Endodermal cell (in vitro differentiated cells): Measurements from ENCODE around the gene DGKK. TPM values are rescaled to one million over a fixed set of nuclear protein-coding genes. Genes with fewer than 3 reads are reported as not detected.

Experiments used
- DNase-seq: peaks from one replicate; pipeline ENCODE4 v3.0.0-alpha.2; 2017
- H3K27ac ChIP-seq: 2 replicates; pipeline ENCODE4 v1.5.1; 2013; ENCODE audit warnings: mild to moderate bottlenecking, low read depth, low read length, moderate library complexity
- H3K27me3 ChIP-seq: 2 replicates; pipeline ENCODE4 v1.6.1; 2013; ENCODE audit warnings: mild to moderate bottlenecking, low read length, moderate library complexity; ENCODE audit not compliant: insufficient read depth, control insufficient read depth, poor library complexity, severe bottlenecking
- H3K36me3 ChIP-seq: 2 replicates; pipeline ENCODE4 v1.7.0; 2013; ENCODE audit warnings: mild to moderate bottlenecking, low read length, moderate library complexity; ENCODE audit not compliant: control insufficient read depth, insufficient read depth
- H3K4me1 ChIP-seq: one replicate; pipeline ENCODE4 v1.7.0; 2013; ENCODE audit warnings: low read length; ENCODE audit not compliant: control insufficient read depth, insufficient read depth
- H3K4me3 ChIP-seq: 2 replicates; pipeline ENCODE4 v1.5.1; 2013; ENCODE audit warnings: mild to moderate bottlenecking, low read length, moderate library complexity
- H3K9ac ChIP-seq: 2 replicates; pipeline ENCODE4 v1.6.1; 2013; ENCODE audit warnings: mild to moderate bottlenecking, low read length, moderate library complexity; ENCODE audit not compliant: poor library complexity, severe bottlenecking; ENCODE audit errors: extremely low read depth
- H3K9me3 ChIP-seq: 2 replicates; pipeline ENCODE4 v1.6.1; 2013; ENCODE audit warnings: mild to moderate bottlenecking, low read length, moderate library complexity; ENCODE audit not compliant: control insufficient read depth
- H3K27ac Mint-ChIP-seq: 2 replicates; pipeline ENCODE4 v1.8.0; 2020; ENCODE audit warnings: mixed read lengths
- H3K27me3 Mint-ChIP-seq: 2 replicates; pipeline ENCODE4 v1.8.0; 2021; ENCODE audit warnings: mild to moderate bottlenecking, mixed read lengths; ENCODE audit not compliant: insufficient read depth
- H3K36me3 Mint-ChIP-seq: 2 replicates; pipeline ENCODE4 v1.8.0; 2020; ENCODE audit warnings: low read depth, mixed read lengths
- H3K4me1 Mint-ChIP-seq: 2 replicates; pipeline ENCODE4 v1.8.0; 2020; ENCODE audit warnings: mixed read lengths
- H3K4me3 Mint-ChIP-seq: 2 replicates; pipeline ENCODE4 v1.8.0; 2020; ENCODE audit warnings: mild to moderate bottlenecking, moderate library complexity, mixed read lengths
- H3K9me3 Mint-ChIP-seq: 2 replicates; pipeline ENCODE4 v1.8.0; 2020; ENCODE audit warnings: mild to moderate bottlenecking, mixed read lengths
- WGBS, 2 experiments: methylation state at CpG; one replicate each; pipeline versions ENCODE4 v1.1.5 to v1.1.7; 2013; ENCODE audit warnings: missing lambda C conversion rate in 2 of 2, mixed read lengths in 1 of 2; ENCODE audit not compliant: insufficient coverage in 1 of 2, insufficient read length in 1 of 2; 5-methylcytosine and 5-hydroxymethylcytosine counted together
- total RNA-seq, 2 donors: library from RNA; stranded (reverse); fragmentation: NEBNext Ultra II Directional in 1 of 2; extraction: Animal tissue kit (Norgen Biotek cat#: 25700) in 1 of 2; gene quantifications; 2 replicates in 1 of 2; 3 replicates in 1 of 2; pipeline ENCODE4 v1.2.1, GENCODE V29; 2021
- TF ChIP-seq, protein P1 (sequence below): fragments of 200-600 bp; sonication (generic); conservative IDR thresholded peaks from 2 replicates; pipeline ENCODE4 v1.5.0; 2021; ENCODE audit warnings: antibody characterized with exemption, mild to moderate bottlenecking

DGKK gene
- total RNA-seq, 2 donors from 2014 or later = 3.5 to 4.8 TPM

DNA sequence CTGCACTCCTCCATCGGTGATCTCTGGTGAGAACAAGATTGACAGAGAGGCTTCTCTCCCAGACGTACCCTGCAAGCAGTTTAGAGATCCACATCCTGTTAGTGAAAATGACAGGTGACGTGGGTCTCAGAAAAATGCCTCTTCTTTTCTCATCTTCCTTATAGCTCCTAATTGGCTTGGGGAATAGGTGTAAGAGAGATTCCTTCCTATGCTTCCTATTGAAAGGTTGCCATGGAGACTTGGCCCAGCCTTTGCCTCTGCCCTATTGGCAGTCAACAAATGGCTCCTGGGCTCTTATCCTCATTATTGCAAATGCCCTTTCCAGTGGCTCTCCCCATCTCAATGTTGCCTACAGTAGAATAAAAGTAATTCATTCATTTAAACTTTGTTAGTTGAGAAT, 26.5 kb upstream of the DGKK start:
- H3K4me3 ChIP-seq = no peak overlapping the region
- peaks cover 48% of the 10 kb centered on the region for H3K9me3 Mint-ChIP-seq
- H3K9ac ChIP-seq = no peak overlapping the region
- H3K27ac Mint-ChIP-seq = no peak overlapping the region
- H3K4me3 Mint-ChIP-seq = no peak overlapping the region
- H3K9me3 ChIP-seq = no peaks in the 10 kb centered on the region
- no peaks in the 10 kb centered on the region for H3K4me1 Mint-ChIP-seq
- no peaks in the 10 kb centered on the region for H3K4me1 ChIP-seq
- no peaks in the 10 kb centered on the region for H3K36me3 Mint-ChIP-seq
- H3K27me3 ChIP-seq = no peaks in the 10 kb centered on the region
- H3K27ac ChIP-seq = no peak overlapping the region
- DNase-seq = no peak
- H3K36me3 ChIP-seq = no peaks in the 10 kb centered on the region
- 68% methylated on average over 2 of the region's 3 CpGs; no CpG with 5 or more reads in 1 of the 2 experiments for WGBS, 2 experiments
- peaks cover 16% of the 10 kb centered on the region for H3K27me3 Mint-ChIP-seq
- TF ChIP-seq, protein P1, sequence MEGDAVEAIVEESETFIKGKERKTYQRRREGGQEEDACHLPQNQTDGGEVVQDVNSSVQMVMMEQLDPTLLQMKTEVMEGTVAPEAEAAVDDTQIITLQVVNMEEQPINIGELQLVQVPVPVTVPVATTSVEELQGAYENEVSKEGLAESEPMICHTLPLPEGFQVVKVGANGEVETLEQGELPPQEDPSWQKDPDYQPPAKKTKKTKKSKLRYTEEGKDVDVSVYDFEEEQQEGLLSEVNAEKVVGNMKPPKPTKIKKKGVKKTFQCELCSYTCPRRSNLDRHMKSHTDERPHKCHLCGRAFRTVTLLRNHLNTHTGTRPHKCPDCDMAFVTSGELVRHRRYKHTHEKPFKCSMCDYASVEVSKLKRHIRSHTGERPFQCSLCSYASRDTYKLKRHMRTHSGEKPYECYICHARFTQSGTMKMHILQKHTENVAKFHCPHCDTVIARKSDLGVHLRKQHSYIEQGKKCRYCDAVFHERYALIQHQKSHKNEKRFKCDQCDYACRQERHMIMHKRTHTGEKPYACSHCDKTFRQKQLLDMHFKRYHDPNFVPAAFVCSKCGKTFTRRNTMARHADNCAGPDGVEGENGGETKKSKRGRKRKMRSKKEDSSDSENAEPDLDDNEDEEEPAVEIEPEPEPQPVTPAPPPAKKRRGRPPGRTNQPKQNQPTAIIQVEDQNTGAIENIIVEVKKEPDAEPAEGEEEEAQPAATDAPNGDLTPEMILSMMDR = no peak

DNA sequence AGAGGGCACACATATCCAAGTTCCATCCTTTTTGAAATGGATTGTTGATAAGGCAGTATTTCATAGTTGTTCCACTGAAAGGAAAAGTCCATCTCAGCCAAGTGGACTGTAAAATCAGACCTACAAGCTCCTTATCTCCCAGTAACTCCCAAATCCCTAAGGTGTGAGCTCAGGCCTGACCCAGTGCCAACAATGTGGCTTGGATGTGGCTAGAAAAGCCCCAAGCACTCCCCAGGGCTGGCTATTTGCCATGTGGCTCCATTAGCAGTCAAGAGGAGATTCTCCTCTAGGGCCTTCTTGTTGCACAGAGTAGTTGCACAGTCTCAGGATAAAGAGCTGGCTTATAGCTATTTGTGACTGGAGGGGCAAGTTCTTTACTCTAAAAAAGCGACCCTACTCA, 25.0 kb upstream of the DGKK start:
- Mint-ChIP-seq H3K36me3 (no peaks in the 10 kb centered on the region), H3K27me3 (peaks cover 23% of the 10 kb centered on the region), H3K4me1 (no peaks in the 10 kb centered on the region), H3K9me3 (peaks cover 46% of the 10 kb centered on the region), H3K27ac (no peak overlapping the region), H3K4me3 (no peak overlapping the region)
- Histone ChIP-seq H3K27ac (no peak overlapping the region), H3K36me3 (no peaks in the 10 kb centered on the region), H3K9me3 (no peaks in the 10 kb centered on the region), H3K4me1 (no peaks in the 10 kb centered on the region), H3K4me3 (no peak overlapping the region), H3K27me3 (no peaks in the 10 kb centered on the region), H3K9ac (no peak overlapping the region)
- DNase-seq = no peak
- 100% methylated on average over 1 of the region's 1 CpG; no CpG with 5 or more reads in 1 of the 2 experiments for WGBS, 2 experiments
- TF ChIP-seq, protein P1 = no peak

DNA sequence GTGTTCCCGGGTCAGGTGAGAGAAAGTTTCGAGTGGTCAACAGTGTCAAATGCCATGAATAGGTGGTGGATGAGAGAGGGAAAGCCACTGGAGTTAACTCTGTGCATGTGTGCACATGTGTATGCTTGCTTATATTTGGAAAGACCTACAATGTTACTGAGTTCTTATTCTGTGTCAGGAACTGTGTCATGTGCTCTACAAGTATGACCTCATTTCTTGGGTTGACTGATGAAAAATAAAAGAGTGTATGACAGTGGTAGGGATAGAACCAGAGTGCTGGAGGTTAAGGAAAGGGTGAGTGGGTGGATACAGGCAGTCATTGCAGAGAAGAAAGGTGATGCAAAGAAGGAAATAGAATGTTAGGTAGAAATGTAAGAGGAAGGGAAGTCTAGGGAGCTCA, 22.1 kb upstream of the DGKK start:
- TF ChIP-seq, protein P1 = no peak
- Mint-ChIP-seq H3K4me1 (no peaks in the 10 kb centered on the region), H3K27ac (no peak overlapping the region), H3K36me3 (no peaks in the 10 kb centered on the region), H3K9me3 (peaks cover 47% of the 10 kb centered on the region), H3K27me3 (peaks cover 24% of the 10 kb centered on the region), H3K4me3 (no peak overlapping the region)
- Histone ChIP-seq H3K27me3 (no peaks in the 10 kb centered on the region), H3K9ac (no peak overlapping the region), H3K36me3 (no peaks in the 10 kb centered on the region), H3K27ac (no peak overlapping the region), H3K4me1 (no peaks in the 10 kb centered on the region), H3K4me3 (no peak overlapping the region), H3K9me3 (no peaks in the 10 kb centered on the region)
- no peak for DNase-seq
- WGBS, 2 experiments = 95 to 100% methylated on average over 2 of the region's 2 CpGs
